HCEC 1CT (cell line): ENCODE data around the gene SF3A2.
A peak's percentile ranks its signal among the peaks of the same experiment; 100 is the strongest.

Experiments used
- DNase-seq: peaks from one replicate; pipeline ENCODE4 v3.0.0-alpha.2; 2017

SF3A2 gene

GRCh38 chr19:2255112-2255845 is 18.7 kb downstream of the SF3A2 start:
- DNase-seq, result no peak

- DNase-seq, result no peak
Measured at GRCh38 chr19:2255982-2256685, 19.5 kb downstream of the SF3A2 start, which contains the start of gene JSRP1. Gene JSRP1 (minus strand): TSS chr19:2256417. CDS start chr19:2255314, 1,103 bp downstream.

- DNase-seq, result peak; percentile 45
Measured at GRCh38 chr19:2259336-2259735, 22.7 kb downstream of the SF3A2 start.

- DNase-seq, result no peak
Measured at GRCh38 chr19:2260341-2260805, 23.7 kb downstream of the SF3A2 start.

- DNase-seq, result peak; percentile 17
Measured at GRCh38 chr19:2261438-2262172, 25.0 kb downstream of the SF3A2 start.

GRCh38 chr19:2266183-2266993 is 29.8 kb downstream of the SF3A2 start:
- DNase-seq, result peak; percentile 72

- DNase-seq, result no peak
Measured at GRCh38 chr19:2268480-2268830, 31.8 kb downstream of the SF3A2 start.

- DNase-seq, result no peak
Measured at GRCh38 chr19:2268861-2269243, 32.2 kb downstream of the SF3A2 start.

GRCh38 chr19:2269244-2270156 is 32.9 kb downstream of the SF3A2 start:
- DNase-seq, result peak; percentile 97

- DNase-seq, result peak; percentile 30
Measured at GRCh38 chr19:2270157-2270422, 33.5 kb downstream of the SF3A2 start.

GRCh38 chr19:2270423-2271233 is 34.0 kb downstream of the SF3A2 start:
- peak; percentile 85 for DNase-seq

- DNase-seq, result peak; percentile 87
Measured at GRCh38 chr19:2271234-2272103, 34.8 kb downstream of the SF3A2 start.

- DNase-seq, result peak; percentile 52
Measured at GRCh38 chr19:2273356-2274184, 36.9 kb downstream of the SF3A2 start.

- DNase-seq, result no peak
Measured at GRCh38 chr19:2274185-2274711, 37.6 kb downstream of the SF3A2 start.

GRCh38 chr19:2274931-2275535 is 38.4 kb downstream of the SF3A2 start:
- peak; percentile 48 for DNase-seq

GRCh38 chr19:2275588-2276428 is 39.2 kb downstream of the SF3A2 start:
- DNase-seq, result no peak

GRCh38 chr19:2276429-2276986 is 39.9 kb downstream of the SF3A2 start:
- DNase-seq, result no peak
